Glomerular endothelial cell (primary cell): ENCODE results near the gene APC. TPM values are rescaled to one million over a fixed set of nuclear protein-coding genes. Genes with fewer than 3 reads are reported as not detected.
A peak's percentile ranks its signal among the peaks of the same experiment; 100 is the strongest.

Experiments
- DNase-seq: peaks from one replicate; pipeline ENCODE4 v3.0.0-alpha.2; 2011; ENCODE audit warnings: low read depth, low spot score; ENCODE audit errors: extremely low read depth
- total RNA-seq: library from RNA; depleted of rRNA; stranded (reverse); fragments of >200 nt; gene quantifications from 2 replicates; pipeline ENCODE4 v1.2.3, GENCODE V29; 2015

The APC gene
- 43.4 and 53.7 TPM in 2 replicates for total RNA-seq

- DNase-seq = no peak
Observed at GRCh38 chr5:112737463-112738190, at the start of gene APC. Gene APC, plus strand, starts transcription at chr5:112737885. Its CDS starts 17,006 bp downstream, at chr5:112754891.

- DNase-seq = no peak
Observed at GRCh38 chr5:112689155-112689909, 48.4 kb upstream of the APC start.

- no peak for DNase-seq
Observed at GRCh38 chr5:112690605-112691338, 46.9 kb upstream of the APC start.

GRCh38 chr5:112691339-112691680 is 46.4 kb upstream of the APC start:
- DNase-seq = no peak

GRCh38 chr5:112691758-112692157 is 45.9 kb upstream of the APC start:
- DNase-seq = no peak

- no peak for DNase-seq
Observed at GRCh38 chr5:112692472-112692871, 45.2 kb upstream of the APC start.

GRCh38 chr5:112693301-112693700 is 44.4 kb upstream of the APC start:
- no peak for DNase-seq

- DNase-seq = no peak
Observed at GRCh38 chr5:112694853-112695709, 42.6 kb upstream of the APC start.

GRCh38 chr5:112696786-112697185 is 40.9 kb upstream of the APC start:
- no peak for DNase-seq

- DNase-seq = no peak
Observed at GRCh38 chr5:112697322-112697721, 40.4 kb upstream of the APC start.

GRCh38 chr5:112697833-112698232 is 39.9 kb upstream of the APC start:
- DNase-seq = no peak

- no peak for DNase-seq
Observed at GRCh38 chr5:112703866-112704820, 33.5 kb upstream of the APC start.

- DNase-seq = no peak
Observed at GRCh38 chr5:112706446-112707016, 31.2 kb upstream of the APC start.

GRCh38 chr5:112707187-112708102 is 30.2 kb upstream of the APC start:
- peak; percentile 85 for DNase-seq

GRCh38 chr5:112708103-112708622 is 29.5 kb upstream of the APC start:
- no peak for DNase-seq

- DNase-seq = no peak
Observed at GRCh38 chr5:112709416-112709815, 28.3 kb upstream of the APC start.

- no peak for DNase-seq
Observed at GRCh38 chr5:112710896-112711295, 26.8 kb upstream of the APC start.

GRCh38 chr5:112711436-112711835 is 26.2 kb upstream of the APC start:
- no peak for DNase-seq
